Activated CD4-positive, alpha-beta T cell treated with anti-CD3 and anti-CD28 coated beads, Interleukin-2, amount 10 ng/mL, durations not matched to agents 7 days and 5 days (primary cell): ENCODE data around the gene AK3. TPM values are rescaled to one million over a fixed set of nuclear protein-coding genes. Genes with fewer than 3 reads are reported as not detected.

Source experiments
- total RNA-seq, 2 experiments: library from RNA; stranded (reverse); gene quantifications; one replicate each; pipeline ENCODE4 v1.2.3, GENCODE V29; 2021

The AK3 gene
- total RNA-seq, 2 experiments from 2014 or later, result 34.4 to 38.9 TPM

Other genes with a start within 250 kb of the AK3 start
- gene PLPP6, start 78.9 kb downstream of the AK3 start, total RNA-seq, result 10 to 100 TPM in 1 of 2 experiments, 1 to 10 TPM in 1; 9.9 to 10.3 TPM
- under 1 TPM; 0.40 to 0.42 TPM for gene SPATA6L, start 74.7 kb downstream of the AK3 start, total RNA-seq
- gene CDC37L1, start 61.6 kb downstream of the AK3 start, total RNA-seq, result 10 to 100 TPM in 1 of 2 experiments, 1 to 10 TPM in 1; 9.2 to 10.7 TPM
- gene RCL1, start 51.7 kb upstream of the AK3 start, total RNA-seq, result 10 to 100 TPM; 13.6 to 17.3 TPM
- 10 to 100 TPM; 53.4 to 55.4 TPM for gene JAK2, start 244.1 kb upstream of the AK3 start, total RNA-seq